GM18508 (cell line): Measurements from ENCODE around the gene PLXND1.

Experiments
- ATAC-seq: cut with Tn5 transposase; IDR thresholded peaks from one replicate; pipeline ENCODE4 v1.9.1; 2021; ENCODE audit warnings: moderate number of reproducible peaks; ENCODE audit not compliant: insufficient read depth, unreplicated experiment

Gene PLXND1

DNA sequence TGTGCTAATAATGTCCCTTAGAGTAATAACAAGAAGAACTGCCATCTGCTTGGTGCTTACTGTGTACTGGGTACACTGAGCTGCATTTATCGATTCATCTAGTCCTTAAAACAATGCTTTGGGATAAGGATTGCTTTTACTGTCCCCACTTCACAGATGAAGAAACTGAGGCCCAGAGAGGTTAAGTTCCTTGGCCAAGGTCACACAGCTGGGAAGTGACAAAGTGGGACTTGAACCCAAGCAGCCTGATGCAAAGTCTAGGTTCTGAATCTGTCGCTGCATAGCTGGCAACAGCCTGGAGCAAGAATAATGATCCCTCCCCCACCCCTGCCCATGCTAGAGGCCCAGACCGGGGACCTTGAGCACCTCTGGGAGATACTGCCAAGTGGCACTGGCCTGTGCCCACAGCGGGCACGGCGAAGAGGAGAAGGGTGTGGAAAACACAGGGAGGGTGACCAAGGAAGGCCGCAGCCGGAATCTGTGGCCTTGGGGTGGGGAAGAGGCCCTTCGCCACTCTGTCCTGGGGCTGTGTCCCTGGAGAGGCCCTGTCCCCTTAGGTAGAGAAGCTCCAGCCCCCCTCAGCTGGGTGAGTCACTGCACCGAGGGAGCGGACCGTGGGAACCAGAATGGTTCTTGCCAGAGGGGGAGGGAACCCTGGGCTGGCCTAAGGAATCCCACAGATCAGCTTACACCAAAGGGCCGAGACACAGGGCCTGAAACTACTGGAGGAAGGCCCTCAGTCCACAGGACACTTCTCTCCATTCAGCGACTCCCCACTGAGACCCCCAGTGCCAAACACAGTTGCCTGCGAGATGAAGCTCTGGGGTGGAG is 3.5 kb downstream of the PLXND1 start:
- ATAC-seq: no peak

DNA sequence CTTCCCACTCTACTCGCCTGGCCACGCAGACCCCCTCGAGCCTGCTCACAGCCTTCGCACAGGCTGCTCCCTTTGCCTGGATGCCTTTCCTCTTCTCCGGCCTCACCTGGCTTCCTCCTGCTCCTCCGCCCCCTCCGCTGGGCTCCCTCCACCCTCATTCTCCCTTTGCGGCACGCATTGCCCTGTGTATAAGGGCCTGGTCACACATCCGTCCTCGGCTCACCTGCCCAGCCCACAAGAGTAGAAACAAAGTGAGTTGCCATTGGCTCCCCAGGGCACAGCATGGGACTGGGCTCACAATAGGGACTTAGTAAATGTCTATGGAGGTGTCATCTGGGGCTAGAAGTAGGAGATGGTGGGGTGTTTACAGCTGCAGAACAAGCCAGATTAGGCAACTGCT is 4.2 kb downstream of the PLXND1 start:
- no peak for ATAC-seq

DNA sequence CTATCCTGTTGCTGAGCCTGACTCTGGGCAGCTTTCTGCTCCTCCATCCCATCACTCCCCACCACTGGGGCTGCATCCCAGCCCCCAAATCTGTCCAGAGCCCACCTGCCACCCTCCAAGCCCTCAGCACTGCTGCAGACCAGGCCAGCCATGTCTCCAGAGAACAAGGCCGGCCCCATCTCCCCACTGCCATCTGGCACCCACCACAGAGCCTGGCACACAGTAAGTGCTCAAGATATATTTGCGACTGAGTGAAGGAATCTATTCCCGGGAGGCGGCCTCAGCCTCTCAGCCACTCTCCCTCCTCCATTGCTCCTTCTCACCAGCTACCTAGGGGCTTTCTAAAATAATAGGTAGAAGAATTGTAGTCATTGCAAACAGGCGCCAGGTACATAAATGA is 4.8 kb downstream of the PLXND1 start:
- ATAC-seq: no peak

DNA sequence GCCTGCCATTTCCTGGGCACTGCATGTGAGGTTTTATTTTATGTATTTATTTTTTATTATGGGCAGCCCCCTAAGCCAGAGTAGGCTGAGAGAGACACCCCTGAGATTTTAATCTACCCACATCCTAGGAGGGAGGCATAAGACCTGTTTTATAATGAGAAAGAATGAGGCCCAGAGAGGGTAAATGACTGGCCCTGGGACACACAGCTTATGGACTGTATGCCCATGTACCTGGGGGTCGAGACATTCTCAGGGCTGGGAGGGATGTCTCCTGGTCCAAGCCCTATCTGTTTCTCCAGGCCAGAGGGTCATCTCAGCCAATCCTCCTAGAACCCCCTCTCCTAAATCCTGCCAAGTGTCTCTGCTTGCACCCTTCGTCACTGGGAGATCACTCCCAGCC is 6.1 kb downstream of the PLXND1 start:
- no peak for ATAC-seq

DNA sequence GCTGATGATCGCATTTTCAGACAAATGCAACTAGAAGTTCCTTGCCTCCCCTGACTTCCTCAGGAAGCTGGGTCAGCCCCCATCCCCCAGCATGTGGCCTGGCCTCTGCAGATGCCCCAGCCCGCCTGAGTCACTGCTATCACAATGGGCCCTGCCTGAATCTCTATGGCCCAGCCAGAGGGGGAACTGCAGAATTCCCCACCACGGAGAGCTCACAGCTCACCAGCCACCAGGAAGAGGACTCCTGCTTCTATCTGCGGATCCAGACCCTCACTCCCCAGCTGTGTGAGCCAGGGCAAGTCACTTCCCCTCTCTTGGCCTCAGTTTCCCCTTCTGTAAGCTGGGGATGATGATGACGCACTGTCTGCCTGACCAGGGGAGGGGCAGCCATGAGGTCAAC is 6.9 kb downstream of the PLXND1 start:
- no peak for ATAC-seq

DNA sequence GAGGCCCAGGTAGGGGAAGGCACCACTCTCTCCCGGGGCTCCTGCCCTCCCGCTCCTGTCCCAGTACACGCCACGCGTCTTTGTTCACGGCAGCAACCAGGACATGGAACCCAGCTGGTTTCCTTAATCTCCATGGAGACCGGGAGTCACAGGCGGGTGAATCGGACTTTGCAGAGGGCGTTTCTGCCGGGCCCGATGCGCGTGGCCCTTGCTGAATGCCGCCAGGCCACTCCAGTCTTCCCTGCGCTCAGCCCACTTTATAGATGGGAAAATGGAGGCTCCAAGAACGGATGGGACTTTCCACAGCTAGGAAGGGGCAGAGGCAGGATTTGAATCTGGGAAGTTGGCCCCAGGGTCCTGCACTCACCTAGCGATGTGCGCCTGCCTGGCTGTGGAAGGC is 7.4 kb downstream of the PLXND1 start:
- ATAC-seq: no peak

DNA sequence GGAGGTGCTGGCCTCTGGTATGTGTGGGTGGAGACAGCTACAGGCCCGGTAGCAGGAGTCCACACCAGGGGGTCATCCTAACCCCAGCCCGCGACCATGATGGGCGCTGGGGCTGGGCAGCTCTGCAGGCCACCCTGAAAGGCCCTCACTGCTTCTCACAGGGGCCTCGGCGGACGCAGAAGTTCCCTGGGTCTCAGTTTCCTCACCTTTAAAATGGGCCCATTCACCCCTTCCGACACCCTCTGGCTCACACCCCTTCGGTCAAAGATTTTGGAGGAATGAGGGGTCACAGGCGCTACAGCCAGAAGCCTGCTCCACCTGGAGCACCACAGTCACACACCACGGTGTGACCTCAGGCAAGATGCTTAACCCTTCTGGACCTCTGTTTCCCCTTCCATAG is 8.0 kb downstream of the PLXND1 start:
- ATAC-seq: no peak

DNA sequence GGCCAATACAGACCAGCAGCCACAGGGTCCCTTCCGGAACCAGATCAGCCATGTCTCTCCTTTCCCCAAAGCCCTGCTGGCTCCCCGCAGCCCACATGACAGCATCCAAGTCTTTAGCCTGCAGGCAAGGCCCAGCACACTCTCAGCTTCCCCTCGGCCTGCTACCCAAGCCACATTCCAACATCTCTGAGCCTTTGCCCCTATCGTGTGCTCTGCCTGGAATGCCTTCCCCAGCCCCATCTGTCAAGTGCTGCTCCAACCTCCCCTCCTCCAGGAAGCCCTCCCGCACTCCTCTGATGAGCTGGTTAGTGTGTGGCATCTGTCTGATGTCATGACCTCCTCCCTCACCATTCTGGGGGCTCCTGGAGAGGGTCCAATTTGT is 8.5 kb downstream of the PLXND1 start:
- no peak for ATAC-seq

DNA sequence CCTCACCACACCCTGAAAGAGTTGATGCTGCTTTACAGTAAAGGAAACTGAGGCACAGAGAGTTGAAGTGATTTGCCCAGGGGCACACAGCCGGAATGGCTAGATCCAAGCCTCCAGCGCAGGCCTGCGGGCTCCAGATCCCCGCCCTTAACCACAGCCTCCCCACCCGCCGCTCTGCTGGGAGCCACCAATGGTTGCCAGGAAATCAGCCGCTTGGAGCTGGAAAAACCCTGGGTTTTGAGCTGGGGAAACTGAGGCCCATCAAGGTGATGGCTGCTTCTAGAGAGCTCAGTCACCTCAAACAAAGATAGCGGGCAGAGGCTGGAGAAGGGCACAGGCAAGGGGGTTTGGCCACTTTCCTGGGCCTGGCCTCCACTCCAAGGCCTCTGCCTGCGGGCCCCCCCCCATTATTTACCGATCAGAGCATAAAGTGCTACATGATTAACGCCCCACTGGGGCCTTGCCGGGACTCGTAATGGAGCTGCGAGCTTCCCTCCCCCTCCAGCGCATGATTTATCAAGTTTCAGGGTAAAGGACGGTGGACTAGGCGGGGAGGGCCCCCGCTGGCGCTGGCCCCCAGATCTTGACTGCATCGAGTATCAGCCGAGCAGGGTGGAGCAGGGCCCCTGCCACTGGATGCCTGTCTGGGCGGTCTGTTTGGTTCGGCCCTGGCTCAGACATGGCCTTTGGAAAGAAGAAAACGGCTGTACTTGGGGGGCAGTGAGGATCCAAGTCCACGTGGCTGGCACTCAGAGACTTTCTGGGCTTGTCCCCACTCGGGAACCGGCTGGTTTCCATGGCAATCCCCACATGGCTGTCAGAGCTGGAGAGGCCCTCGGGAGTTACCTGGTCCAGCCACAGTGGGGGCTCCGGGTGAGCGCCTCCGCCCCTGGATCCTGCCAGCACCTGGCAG is 9.1 kb downstream of the PLXND1 start:
- ATAC-seq: no peak

DNA sequence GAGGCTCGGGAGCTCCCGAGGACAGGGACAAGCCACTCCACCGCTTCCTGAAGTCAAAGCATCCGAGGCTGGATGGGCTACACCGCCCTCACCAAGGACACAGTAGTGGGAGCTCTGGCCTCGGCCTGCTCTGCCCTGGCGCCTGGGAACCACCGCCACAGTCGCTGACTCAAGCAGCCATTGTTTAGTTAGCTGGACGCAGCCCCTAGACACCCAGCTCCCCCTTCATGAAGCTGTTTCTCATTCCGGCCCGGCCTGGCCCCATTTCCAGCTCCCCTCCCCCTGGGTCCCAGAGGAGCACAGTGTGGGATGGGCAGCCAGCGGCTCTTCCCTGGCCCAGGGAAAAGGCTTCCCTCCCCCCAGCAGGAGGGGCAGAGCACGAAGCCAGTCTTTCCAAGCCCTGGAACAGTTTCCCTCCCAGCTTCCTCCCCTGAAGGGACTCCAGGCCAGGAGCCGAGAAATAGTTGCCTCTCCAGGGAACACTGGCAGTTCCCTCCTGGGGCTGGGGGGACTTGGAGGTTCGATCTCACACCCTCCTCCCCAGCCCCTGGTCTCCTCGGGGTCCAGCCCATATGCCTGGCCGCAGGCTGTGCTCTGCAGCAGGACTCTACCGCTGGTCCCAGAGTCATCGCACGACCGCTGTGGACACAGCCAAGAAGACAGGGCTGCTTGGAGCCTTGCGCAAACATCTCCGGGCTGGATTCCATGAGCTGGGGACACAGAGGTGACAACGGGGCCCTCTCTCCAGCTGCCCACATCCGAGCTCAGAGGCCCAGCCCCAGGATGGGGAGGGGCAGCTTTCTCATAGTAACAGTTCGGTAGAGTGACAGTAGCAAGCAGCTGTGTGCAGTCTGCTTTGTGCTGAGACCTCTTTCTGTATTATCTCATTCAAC is 10.0 kb downstream of the PLXND1 start:
- no peak for ATAC-seq

DNA sequence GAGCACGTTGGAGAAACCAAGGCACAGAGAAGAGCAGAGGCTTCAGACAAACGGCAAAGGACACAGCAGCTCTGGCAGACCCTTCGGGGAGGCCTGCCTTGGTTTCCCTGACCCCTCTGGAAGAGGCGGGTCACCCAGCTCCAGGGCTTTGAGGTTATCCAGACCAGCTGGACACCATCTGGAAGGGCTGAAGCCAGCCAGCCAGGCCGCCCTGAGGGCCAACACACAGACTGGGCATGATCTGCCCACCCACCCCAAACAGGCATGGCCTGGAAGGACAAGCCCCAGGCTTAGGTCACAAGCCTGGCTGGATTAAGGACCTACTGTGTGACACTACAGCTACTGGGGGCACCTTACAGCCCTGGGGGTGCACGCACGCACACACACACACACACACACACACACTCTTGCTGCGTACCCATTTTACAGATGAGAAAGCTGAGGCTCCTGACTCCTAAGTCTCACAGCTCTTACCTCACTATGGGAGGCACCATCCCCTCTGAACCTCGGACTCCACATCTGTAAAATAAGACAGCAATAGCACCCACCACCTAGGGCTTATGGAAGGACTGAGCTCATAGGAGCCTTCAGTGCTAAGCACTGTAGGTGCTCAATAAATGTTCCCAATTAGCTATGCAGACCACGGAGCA is 10.8 kb downstream of the PLXND1 start:
- no peak for ATAC-seq

DNA sequence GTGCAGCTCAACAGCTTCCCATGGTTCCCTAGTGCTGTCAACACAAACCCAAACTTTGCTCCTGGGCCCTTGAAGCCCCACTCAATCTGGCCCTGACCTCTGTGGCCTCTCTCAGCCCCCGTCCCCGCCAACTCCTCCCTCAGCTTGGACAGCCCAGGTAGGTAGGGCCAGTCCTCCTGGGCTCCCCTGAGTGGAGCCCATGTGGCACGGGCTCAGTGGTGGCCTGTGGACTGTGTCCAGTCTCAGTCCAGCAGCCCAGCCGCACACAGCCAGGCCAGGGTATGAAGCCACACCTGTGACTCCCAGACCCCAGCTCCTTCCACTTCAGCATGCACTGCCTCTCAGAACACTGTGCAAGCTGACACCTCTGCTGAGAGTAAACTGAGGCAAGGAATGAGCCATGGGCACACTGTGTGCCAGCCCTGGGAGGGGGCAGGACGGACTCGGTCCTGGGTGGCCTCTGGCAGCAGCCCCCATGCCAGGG is 11.5 kb downstream of the PLXND1 start:
- ATAC-seq: no peak

DNA sequence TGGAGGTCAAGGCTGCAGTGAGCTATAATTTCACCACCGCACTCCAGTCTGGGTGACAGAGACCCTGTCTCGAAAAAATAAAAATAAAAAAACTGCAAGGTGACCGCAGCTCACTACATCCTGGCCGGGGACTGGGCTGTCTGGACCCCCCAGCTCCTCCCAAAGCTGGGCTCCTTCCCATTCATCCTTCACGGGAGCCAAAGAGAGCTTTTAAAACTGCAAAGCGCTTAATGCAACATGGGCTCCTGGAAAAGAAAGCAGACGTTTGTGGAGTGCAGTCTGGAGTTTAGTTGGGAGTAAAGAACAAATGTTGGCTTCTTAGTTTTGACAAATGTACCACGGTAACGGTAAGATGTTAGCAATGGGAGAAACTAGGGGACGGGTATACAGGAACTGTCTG is 12.1 kb downstream of the PLXND1 start:
- no peak for ATAC-seq

DNA sequence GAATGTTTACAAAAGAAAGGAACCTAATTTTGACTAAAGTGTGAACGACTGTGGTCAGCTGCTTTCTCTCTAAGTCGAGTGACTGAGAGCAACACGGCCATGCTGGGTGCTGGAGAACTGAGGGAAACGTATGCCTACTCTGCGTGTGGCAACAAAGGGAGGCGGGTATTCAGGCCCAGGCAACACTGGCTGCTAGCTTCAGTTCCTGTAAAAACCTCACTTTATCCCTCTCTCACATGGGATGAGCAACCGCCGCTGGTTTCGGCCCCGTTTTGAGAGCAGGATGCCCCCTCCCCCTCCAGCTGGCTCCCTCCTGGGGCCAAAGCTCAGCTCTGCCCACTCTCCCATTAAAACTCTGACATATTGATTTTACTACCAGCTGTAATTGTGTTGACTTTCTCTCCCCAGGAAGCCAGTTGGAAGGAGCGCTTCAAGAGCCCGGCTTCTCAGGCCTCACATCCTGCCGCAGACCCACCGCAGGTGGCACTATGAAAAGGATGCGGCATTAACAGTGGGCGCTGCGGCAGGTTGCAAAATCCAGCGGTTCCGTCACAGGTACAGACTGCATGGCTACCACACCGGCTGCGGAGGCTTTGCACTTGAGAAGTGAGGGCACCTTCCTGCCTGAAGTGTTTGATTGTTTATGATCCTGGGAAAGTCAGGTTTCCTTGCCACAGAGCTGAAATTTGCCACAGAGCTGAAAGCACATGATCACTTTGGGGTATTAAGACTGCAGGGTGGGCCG is 12.7 kb downstream of the PLXND1 start:
- ATAC-seq: no peak

DNA sequence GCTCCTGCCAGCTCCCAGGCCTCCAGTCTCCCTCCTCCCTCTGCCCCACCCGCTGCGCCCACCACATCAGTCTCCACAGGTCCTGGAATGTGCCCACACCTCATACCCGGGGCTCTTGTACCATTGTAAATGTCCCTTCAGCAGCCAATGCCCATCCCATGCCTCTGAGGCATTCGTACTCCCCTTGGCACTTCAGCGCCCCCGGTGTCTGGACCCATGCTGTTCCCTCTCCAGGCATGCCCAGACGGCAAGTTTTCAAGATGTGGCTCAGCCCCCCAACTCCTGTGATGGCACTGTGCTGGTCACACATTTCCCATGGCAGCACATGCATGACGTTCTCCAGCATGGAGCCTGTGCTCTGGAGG is 13.3 kb downstream of the PLXND1 start:
- no peak for ATAC-seq

DNA sequence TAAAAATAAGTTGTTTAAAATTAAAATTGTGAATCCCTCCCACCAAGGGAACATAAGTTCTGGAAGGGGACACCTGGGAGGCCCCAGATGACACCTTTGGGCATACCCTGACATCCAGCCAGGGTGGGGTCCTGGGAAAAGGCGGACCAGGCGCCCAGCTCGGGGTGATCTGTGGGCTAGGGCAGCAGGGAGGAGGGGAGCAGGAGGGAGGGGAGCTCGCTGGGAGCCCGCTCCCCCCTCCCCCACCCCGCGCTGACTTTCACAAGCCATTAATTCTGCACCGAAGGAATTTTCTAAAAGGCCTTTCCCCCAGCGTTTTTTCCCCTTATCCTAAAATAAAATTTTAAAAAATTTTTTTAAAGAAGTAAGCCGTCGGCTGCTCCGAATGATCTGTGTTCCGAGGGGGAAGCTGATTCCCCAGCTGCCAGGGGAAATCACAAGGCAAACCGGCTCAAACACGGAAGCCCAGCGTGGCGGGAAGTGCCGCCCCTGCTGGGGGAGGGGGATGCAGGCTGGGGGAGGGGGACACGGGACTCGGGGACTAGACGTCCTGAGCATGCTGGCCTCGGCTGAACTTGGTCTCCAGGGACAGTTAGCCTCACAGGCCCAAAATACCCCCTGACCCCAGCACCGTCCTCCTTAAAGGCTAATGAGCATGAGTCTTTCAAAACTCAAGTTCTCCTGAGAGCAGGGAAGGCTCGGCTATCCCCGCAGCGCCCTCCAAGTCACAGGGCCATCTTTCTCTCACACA is 13.9 kb downstream of the PLXND1 start:
- no peak for ATAC-seq

DNA sequence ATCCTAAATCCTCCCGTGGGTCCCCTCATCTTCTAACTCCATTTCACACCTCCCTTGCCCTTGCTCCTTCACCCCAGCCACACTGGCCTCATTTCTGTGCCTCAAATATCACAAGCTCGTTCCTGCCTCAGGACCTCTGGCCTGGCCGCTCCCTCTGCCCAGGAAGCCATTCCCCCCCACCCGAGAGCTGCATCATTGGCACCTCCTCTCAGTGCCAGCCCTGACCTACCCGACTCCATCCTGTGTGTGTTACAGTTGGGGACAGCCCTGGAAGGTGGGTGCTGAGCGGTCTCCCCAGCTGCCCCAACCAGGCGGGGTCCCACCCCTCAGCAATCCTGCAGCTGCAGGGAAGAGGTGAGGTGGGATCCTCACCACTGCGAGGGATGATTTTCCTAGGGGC is 14.5 kb downstream of the PLXND1 start:
- ATAC-seq: no peak

DNA sequence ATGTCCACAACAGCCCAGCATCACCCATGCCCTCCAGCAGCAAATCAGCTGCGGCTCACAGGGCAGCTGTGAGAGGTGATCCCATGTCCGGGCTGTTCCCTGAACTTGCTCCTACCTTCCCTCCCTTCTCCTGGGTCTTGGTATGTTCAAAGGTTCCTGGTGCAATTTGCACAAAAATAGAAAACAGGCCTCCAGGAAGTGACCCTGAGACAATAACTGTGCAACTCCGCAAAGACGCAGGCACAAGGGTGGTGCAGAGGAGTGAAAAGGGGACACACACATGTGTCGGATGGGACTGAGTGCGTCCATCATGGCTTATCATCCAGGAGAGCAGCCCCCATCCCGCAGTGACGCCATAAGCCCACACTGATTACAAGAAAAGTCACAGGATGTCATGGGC is 16.3 kb downstream of the PLXND1 start:
- no peak for ATAC-seq
